ENCODE data around the gene C1QTNF9.
"Not testable (repeated sequence)": the region's sequence is repeated elsewhere in the genome, so short reads cannot be mapped to it uniquely, and the experiment has no call there.

The C1QTNF9 gene, protein sequence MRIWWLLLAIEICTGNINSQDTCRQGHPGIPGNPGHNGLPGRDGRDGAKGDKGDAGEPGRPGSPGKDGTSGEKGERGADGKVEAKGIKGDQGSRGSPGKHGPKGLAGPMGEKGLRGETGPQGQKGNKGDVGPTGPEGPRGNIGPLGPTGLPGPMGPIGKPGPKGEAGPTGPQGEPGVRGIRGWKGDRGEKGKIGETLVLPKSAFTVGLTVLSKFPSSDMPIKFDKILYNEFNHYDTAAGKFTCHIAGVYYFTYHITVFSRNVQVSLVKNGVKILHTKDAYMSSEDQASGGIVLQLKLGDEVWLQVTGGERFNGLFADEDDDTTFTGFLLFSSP

GRCh38 chr13:24309300-24309699, at the start of gene C1QTNF9:
TSS of gene C1QTNF9 (plus strand) at chr13:24309580. CDS start at chr13:24316004, 6,424 bp downstream.
- H3K9me3 Mint-ChIP-seq, H3K4me1 Mint-ChIP-seq, H3K4me3 Mint-ChIP-seq, H3K27ac Mint-ChIP-seq, ATAC-seq, H3K27me3 Mint-ChIP-seq: not testable (repeated sequence)
- H3K36me3 Mint-ChIP-seq = peaks cover 11% of the 10 kb centered on the region

DNA sequence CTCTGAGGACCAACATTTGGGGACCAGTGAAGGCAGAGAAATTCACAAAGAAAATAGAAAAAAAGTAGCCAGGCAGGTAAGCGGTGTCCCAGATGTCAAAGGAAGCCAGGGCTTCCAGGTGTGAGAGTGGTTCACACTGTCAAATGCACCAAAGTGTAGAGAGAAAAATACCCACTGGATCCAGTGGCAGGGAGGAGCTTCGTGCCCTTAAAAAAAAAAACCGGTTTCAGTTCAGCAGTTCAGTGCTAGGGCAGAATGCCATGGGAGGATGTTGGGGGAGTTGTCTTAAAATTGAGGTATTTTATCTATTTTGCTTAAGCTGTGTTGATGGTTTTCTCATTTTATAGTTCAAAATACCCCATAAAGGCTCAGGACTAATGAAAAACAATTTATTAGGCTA, 47.8 kb upstream of the C1QTNF9 start:
- Mint-ChIP-seq H3K4me1 (peaks cover 18% of the 10 kb centered on the region), H3K9me3 (no peaks in the 10 kb centered on the region), H3K4me3 (no peak overlapping the region), H3K27me3 (no peaks in the 10 kb centered on the region), H3K36me3 (no peaks in the 10 kb centered on the region), H3K27ac (no peak overlapping the region)
- no peak for ATAC-seq

DNA sequence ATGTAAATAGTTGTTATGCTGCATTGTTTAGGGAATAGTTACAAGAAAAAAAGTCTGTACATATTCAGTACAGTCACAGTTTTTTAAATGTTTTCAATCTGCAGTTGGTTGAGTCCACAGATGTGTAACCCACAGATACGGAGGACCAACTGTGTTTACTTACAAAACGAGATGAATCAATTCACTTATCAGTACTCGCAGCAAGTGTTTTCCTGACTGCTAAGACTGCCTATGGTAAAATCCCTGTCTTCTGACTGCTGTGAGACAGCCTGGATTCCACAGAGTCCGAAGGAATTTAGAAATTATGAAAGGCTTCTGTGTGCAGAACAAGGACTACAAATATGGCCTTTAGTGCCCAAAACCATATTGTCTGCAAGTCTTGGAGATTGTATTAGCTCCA, 45.7 kb upstream of the C1QTNF9 start:
- Mint-ChIP-seq H3K27ac (no peak overlapping the region), H3K4me3 (no peak overlapping the region), H3K4me1 (peaks cover 33% of the 10 kb centered on the region), H3K27me3 (no peaks in the 10 kb centered on the region), H3K36me3 (no peaks in the 10 kb centered on the region), H3K9me3 (no peaks in the 10 kb centered on the region)
- no peak for ATAC-seq

GRCh38 chr13:24264976-24265375, 44.4 kb upstream of the C1QTNF9 start:
- Mint-ChIP-seq H3K4me3 (no peak overlapping the region), H3K9me3 (no peaks in the 10 kb centered on the region), H3K4me1 (peaks cover 35% of the 10 kb centered on the region), H3K27me3 (no peaks in the 10 kb centered on the region), H3K27ac (peak overlapping the region; percentile 53), H3K36me3 (no peaks in the 10 kb centered on the region)
- peak; percentile 87 for ATAC-seq

GRCh38 chr13:24265453-24265852, 43.9 kb upstream of the C1QTNF9 start:
- H3K9me3 Mint-ChIP-seq = no peaks in the 10 kb centered on the region
- H3K27ac Mint-ChIP-seq = peak overlapping the region; percentile 53
- H3K4me1 Mint-ChIP-seq = peaks cover 40% of the 10 kb centered on the region
- H3K36me3 Mint-ChIP-seq = no peaks in the 10 kb centered on the region
- no peaks in the 10 kb centered on the region for H3K27me3 Mint-ChIP-seq
- no peak for ATAC-seq
- H3K4me3 Mint-ChIP-seq = no peak overlapping the region

DNA sequence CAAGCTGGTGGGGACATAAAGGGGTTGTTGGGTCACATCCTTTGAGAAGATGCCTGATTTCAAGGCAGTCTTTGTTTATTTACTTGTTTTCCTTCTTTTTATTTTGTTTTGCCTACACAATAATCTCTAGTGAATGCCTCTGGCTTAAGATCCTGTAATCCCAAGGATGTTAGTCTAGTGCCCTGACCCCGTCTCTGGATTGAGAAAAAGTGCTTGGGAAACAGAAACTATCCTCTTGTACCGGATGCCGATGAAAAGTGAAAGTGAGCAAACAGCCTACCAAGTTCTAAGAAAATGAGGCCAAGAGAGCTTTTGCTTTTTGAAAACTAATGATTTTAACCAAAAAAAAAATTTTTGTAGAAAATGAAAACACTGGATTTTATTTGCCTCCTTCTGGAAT, 42.1 kb upstream of the C1QTNF9 start:
- H3K36me3 Mint-ChIP-seq = no peaks in the 10 kb centered on the region
- peak overlapping the region; percentile 89 for H3K4me3 Mint-ChIP-seq
- peaks cover 49% of the 10 kb centered on the region for H3K4me1 Mint-ChIP-seq
- H3K27ac Mint-ChIP-seq = peak overlapping the region; percentile 95
- ATAC-seq = no peak
- no peaks in the 10 kb centered on the region for H3K27me3 Mint-ChIP-seq
- no peaks in the 10 kb centered on the region for H3K9me3 Mint-ChIP-seq

DNA sequence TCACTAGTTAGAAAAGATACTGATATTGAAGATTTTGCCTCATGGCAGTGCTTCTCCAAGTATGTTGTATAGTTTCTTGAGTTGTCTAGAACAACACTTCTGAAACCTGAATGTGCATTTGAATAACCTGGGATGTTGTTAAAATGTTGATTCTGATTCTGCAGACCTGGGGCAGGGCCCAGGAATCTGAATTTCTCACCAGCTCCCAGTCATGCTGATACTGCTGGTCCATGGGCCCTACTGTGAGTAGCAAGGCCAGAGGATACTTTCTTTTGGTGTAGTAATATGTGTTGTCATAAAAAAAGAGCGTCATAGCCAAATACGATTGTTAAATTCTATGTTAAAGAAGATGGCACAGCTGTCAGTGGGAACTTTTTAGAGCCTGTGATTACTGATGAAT, 41.6 kb upstream of the C1QTNF9 start:
- Mint-ChIP-seq H3K9me3 (no peaks in the 10 kb centered on the region), H3K36me3 (no peaks in the 10 kb centered on the region), H3K27ac (peak overlapping the region; percentile 95), H3K27me3 (no peaks in the 10 kb centered on the region), H3K4me3 (peak overlapping the region; percentile 89), H3K4me1 (peaks cover 53% of the 10 kb centered on the region)
- ATAC-seq = no peak

DNA sequence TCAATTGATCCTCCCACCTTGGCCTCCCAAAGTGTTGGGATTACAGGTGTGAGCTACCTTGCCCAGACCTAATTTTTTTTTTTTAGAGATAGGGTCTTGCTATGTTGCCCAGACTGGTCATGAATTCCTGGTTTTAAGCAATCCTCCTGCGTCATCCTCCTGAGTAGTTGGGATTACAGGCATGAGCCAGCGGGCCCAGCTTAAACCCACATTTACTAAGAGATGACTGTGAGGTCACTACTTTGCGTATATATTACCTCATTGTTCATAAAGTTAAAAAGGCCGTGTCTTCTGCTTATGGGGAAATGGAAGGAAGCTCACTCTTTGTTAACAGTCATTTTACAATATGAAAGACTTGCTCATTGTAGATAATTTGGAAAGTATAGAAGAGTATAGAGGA, 39.6 kb upstream of the C1QTNF9 start:
- Mint-ChIP-seq H3K27ac (peak overlapping the region; percentile 100), H3K27me3 (no peaks in the 10 kb centered on the region), H3K36me3 (no peaks in the 10 kb centered on the region), H3K4me3 (no peak overlapping the region), H3K9me3 (no peaks in the 10 kb centered on the region), H3K4me1 (peaks cover 70% of the 10 kb centered on the region)
- ATAC-seq = no peak

- Mint-ChIP-seq H3K36me3 (no peaks in the 10 kb centered on the region), H3K27ac (peak overlapping the region; percentile 100), H3K4me1 (peaks cover 71% of the 10 kb centered on the region), H3K9me3 (no peaks in the 10 kb centered on the region), H3K27me3 (no peaks in the 10 kb centered on the region), H3K4me3 (peak overlapping the region; percentile 91)
- ATAC-seq = peak; percentile 75
Measured at GRCh38 chr13:24270639-24271141, 38.7 kb upstream of the C1QTNF9 start.

DNA sequence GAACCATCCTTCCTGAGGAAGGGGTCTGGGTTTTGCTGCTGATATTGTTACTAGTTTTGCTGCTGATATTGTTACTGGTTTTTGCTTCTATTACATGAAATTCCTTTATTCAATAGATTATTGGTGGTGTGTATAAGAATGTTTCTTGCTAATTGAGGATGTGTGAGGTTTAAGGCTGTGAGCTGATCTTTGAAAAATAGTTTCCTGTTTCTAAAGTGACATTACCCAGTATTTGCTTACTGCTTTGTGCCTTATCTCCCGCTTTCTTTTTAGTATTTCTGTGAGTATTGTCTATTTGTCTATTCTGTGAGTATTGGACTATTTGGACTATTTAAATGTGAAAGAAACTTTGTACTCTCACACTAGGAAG, 38.2 kb upstream of the C1QTNF9 start:
- peaks cover 74% of the 10 kb centered on the region for H3K4me1 Mint-ChIP-seq
- no peak for ATAC-seq
- no peaks in the 10 kb centered on the region for H3K9me3 Mint-ChIP-seq
- peak overlapping the region; percentile 100 for H3K27ac Mint-ChIP-seq
- no peaks in the 10 kb centered on the region for H3K27me3 Mint-ChIP-seq
- H3K36me3 Mint-ChIP-seq = no peaks in the 10 kb centered on the region
- H3K4me3 Mint-ChIP-seq = peak overlapping the region; percentile 91

- no peaks in the 10 kb centered on the region for H3K27me3 Mint-ChIP-seq
- no peaks in the 10 kb centered on the region for H3K9me3 Mint-ChIP-seq
- peak; percentile 83 for ATAC-seq
- peaks cover 78% of the 10 kb centered on the region for H3K4me1 Mint-ChIP-seq
- H3K36me3 Mint-ChIP-seq = no peaks in the 10 kb centered on the region
- H3K27ac Mint-ChIP-seq = peak overlapping the region; percentile 100
- peak overlapping the region; percentile 91 for H3K4me3 Mint-ChIP-seq
Measured at GRCh38 chr13:24271601-24272451, 37.6 kb upstream of the C1QTNF9 start.

GRCh38 chr13:24272452-24273161, 36.8 kb upstream of the C1QTNF9 start:
- Mint-ChIP-seq H3K27me3 (no peaks in the 10 kb centered on the region), H3K4me3 (peak overlapping the region; percentile 91)

GRCh38 chr13:24273926-24274325, 35.5 kb upstream of the C1QTNF9 start:
- no peaks in the 10 kb centered on the region for H3K36me3 Mint-ChIP-seq
- H3K27ac Mint-ChIP-seq = peak overlapping the region; percentile 87
- H3K9me3 Mint-ChIP-seq = no peaks in the 10 kb centered on the region
- H3K4me3 Mint-ChIP-seq = no peak overlapping the region
- ATAC-seq = no peak
- H3K27me3 Mint-ChIP-seq = no peaks in the 10 kb centered on the region
- H3K4me1 Mint-ChIP-seq = peaks cover 68% of the 10 kb centered on the region

More at GRCh38 chr13:24272452-24273161, 36.8 kb upstream of the C1QTNF9 start:
- Mint-ChIP-seq H3K36me3 (no peaks in the 10 kb centered on the region), H3K4me1 (peaks cover 73% of the 10 kb centered on the region), H3K9me3 (no peaks in the 10 kb centered on the region), H3K27ac (peak overlapping the region; percentile 100)
- ATAC-seq = no peak

GRCh38 chr13:24274452-24275021, 34.8 kb upstream of the C1QTNF9 start:
- Mint-ChIP-seq H3K4me1 (peaks cover 69% of the 10 kb centered on the region), H3K36me3 (no peaks in the 10 kb centered on the region), H3K9me3 (no peaks in the 10 kb centered on the region), H3K4me3 (peak overlapping the region; percentile 40), H3K27ac (peak overlapping the region; percentile 87), H3K27me3 (no peaks in the 10 kb centered on the region)
- ATAC-seq = peak; percentile 87

GRCh38 chr13:24275041-24275440, 34.3 kb upstream of the C1QTNF9 start:
- Mint-ChIP-seq H3K27me3 (no peaks in the 10 kb centered on the region), H3K27ac (peak overlapping the region; percentile 87), H3K4me1 (peaks cover 70% of the 10 kb centered on the region), H3K9me3 (no peaks in the 10 kb centered on the region), H3K36me3 (no peaks in the 10 kb centered on the region), H3K4me3 (no peak overlapping the region)
- no peak for ATAC-seq

All from stimulated activated memory B cell treated with anti-CD40 and anti-IgM and Interleukin-4, amounts not matched to agents 10 μg/mL and 1 μg/mL and 100 μg/mL, for 72 hours (primary cell).